ENCODE results near the gene LHX2.

Gene LHX2

DNA sequence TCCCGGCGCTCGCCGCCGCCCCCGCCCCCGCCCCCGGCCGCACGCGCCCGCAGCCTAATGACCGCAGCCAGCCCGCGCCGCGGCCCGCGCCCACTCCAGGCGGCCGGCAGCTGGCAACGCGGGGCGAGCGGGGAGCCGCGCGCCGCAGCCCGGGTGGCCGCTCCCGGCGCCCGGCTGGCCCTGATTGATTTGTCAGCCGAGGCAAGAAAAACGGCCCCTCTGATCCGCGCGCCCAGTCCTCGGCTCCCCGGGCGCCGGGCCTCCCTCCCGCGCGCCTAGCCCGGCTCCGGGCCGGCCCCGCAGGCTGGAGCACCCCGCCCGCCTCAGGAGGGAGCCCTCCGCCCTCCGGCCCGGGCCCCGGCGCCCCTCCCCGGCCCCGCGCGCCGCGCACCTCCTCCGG is 11.9 kb upstream of the LHX2 start:
- DNase-seq (ENCODE audit: low spot score), result peak; percentile 15

DNA sequence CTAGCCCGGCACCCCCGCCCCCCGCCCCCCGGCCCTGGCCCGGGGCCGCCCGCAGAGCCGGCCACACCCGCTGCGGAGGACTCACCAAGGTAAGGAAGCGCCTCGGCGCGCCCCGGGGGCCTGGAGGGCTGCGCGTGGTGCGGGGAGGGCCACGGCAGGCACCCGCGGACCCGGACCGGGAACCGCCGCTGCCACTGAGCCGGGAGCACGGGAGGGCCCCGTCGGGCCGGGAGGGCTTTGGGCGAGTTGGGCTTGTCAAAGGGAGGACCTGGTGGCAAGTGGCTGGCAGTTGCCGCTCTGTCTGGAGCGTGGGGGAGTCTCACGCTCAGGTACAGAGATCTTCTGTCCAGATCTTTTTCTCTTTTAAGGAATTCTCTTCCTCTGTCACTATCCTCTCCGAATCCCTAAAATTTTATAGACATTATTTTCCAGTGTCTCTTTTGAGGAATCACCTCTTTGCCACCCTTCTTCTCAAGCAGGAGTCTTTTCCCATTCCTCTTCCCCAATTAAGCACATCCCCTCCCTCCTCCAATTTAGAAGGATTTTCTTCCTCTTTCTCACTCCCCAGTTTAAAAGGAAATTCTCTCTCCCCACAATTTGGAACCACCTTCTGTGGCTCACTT is 11.3 kb upstream of the LHX2 start:
- DNase-seq (ENCODE audit: low spot score), result no peak

DNA sequence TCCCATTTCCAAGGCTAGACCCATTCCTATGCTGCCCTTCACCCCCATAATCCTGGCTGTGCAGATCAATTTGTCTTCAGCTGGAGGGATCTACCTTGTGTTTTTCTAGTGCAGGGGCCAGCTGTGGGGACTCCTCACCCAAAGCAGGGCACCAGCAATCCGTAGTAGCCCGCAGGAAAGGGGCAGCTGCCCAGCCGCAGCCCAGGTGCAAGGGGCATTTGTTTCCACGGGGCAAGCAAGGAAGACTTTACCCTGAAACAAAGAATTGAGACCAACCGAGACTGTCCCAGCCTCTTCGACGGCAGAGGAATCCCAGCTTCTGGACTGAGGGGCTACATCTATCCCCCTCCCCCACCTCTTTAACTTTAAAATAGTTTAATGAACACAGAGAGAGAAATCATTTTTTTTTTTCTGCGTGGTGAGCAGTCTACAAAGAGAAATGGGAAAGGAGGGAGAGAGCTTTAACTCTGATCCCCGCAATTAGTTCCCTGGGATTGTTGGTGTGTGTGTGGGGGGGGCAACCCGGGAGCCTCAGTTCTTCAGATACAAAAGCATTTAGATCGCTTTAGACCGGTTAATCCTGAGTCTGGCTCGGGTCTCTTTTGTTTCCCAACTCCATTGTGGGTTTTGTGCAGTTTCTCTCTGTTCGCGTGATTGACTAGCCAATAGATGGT is 10.6 kb upstream of the LHX2 start:
- no peak for DNase-seq (ENCODE audit: low spot score)

DNA sequence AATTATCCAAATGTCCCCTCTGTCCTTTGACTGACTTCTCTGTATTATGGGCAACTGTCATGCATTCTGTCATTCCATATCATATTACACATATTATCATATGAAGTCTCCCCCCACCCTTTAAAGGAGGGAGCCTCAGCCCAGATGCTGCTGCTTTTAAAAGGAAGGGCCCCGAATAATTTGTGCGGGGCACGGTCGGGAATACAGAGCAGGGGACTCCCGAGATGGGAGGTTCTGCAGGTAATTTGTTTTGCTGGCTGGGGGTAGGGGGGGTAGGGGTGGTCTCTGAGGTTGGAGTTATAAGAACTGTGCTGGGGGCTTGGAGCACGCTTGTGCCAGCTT is 10.1 kb upstream of the LHX2 start:
- DNase-seq (ENCODE audit: low spot score), result no peak

DNA sequence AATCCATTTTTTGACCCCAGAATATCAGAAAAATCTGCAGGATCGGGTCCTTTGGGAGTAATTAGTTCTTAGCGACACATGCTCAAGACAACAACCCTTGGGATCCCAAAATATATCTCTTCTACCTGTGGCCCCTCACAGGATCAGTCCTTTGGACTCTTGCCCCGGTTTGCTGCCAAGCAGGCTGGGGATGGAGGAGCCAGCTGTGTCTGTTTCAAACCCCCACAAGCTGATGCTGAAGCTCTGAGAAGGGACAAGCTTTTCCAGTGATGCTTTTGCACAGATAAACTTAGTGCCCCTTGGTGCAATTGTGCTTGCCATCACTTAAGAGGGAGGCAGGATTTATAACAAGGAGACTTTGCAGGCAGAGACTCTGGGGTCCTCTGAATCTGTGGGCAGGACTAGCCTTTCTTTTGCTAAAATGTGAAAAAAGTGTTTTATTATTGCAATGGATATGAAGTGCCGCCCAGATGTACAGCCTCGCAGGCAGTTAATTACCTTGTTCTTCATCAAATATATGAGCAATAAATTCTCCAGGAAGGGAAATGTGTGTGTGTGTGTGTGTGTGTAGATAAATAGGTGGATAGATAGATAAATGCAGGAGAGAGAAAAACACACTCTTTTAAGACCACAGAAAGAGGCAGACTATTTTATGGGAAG is 9.6 kb upstream of the LHX2 start:
- no peak for DNase-seq (ENCODE audit: low spot score)

DNA sequence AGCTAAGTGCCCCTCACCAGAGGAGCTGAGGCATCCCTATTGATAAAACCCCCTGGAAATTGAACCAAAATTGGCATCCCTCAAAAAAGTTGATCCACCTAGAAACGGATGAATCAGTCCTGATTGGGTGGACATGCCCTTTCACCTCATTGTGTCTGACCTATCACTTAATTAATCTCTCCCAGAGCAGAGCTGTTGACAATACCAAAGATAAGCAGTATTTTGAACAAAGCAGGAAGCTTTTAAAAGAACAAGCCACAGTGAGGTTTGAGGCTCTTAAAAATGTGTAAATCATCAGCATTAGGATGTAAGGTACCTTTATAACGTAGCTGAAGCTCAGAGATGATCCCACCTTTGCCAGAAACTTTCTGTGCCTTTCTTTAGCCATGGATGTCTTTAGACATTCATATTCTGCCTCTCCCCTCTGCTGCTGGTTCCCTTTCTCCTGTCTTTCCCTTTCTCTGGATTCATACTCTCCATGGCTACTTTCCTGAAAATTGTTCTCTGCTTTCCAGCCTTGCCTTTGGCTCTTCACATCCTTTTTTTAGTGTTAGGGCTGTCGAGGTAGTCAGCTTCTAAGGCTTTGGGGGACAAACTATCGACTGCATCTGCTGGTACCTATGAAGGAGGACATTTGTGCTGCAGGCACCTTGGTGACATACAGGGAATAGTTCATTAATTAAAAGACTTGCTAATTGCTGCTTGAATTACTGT is 7.8 kb upstream of the LHX2 start:
- no peak for DNase-seq (ENCODE audit: low spot score)

DNA sequence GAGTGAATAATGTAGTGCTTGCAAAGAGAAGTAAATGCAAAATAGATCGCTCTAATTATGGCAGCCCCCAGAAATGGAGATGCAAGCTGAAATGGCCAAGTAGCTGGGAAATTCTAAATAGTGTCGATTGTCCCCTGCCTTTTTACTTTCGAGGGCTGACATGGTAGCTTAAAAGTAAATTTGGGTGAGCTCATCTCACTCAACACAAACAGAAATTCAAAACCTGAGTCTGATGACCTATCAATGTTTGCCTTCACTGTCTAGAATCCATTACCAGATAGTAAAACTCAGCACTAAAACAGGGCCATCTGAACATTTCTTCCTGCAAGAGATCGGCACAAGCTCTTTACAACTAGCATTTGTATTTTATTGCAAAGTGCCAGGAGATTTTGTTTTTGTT is 7.0 kb upstream of the LHX2 start:
- no peak for DNase-seq (ENCODE audit: low spot score)

DNA sequence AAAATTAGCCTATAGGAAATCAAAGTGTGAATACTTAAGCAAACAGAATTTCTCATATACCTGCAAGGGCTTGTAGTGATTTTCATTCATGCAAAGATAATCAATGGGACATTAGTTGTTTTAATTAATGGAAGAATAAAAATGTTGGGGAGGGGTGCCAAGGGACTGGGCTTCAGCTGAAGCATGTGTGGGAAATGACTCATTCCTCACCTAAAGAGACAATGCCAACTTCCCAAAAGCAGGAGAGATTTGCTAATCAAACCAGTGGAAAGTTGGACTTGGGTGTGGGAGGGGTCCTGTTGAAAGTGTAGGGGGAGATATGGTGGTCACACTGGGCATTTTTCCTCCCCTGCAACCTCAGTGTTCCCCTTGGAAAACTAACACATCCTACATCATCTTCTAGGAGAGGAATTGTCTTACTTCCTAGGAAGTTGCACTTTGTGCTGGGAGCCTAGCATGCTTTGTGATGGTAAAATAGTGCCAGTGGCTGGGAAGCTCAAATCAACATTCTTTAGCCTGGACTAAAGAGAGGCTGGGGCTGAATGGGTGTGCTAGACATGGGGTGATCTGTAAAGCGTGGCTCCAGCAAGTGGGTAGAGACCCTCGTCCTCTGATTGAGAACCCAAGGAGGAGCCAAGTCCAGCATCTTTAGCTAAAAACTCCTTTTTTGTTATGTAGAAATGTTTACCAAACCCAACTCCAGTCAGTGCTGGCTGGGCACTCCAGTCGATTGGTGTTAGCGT is 6.4 kb upstream of the LHX2 start:
- DNase-seq (ENCODE audit: low spot score), result no peak

DNA sequence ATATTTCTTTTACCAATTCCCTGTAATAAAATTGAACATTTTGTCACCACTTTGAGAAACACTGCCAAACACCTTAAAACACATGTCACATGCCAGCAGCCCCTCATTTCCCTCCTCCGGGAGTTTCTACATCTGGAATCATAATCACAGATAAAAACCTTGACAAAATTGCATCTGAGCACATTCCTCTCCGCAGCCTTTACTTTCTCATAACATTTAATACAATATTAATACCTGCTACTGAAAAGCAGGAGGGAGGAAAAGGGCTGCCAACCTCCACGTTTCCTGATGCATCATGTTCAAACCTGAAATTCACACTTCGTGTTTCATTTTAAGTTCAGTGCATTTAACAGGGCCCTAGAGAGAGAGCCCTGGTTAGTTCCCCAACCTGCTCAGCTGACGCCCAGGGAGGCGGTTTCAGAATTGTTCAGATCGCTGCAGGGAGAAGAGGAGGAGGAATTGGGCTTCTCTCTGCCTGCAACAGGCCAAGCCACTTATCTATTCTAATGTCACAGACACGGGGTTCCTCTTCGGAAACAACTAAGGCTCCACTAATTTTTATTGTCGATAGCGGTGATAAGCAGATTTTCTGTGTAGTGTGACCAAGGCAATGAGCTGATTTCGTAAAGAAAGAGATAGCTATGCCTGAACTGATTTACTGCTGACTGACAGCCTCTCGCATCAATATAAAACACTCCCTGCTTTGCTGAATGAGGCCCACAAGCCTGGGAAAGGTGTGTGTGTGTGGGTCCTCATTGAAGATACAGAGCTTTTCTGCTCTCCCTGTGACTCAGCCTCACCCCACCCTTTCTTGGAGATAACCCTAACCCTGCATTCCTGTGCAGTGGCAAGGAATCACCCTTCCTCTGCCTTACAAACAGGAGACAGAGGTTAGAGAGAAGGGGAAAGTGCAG is 4.9 kb upstream of the LHX2 start:
- peak; percentile 74 for DNase-seq (ENCODE audit: low spot score)

DNA sequence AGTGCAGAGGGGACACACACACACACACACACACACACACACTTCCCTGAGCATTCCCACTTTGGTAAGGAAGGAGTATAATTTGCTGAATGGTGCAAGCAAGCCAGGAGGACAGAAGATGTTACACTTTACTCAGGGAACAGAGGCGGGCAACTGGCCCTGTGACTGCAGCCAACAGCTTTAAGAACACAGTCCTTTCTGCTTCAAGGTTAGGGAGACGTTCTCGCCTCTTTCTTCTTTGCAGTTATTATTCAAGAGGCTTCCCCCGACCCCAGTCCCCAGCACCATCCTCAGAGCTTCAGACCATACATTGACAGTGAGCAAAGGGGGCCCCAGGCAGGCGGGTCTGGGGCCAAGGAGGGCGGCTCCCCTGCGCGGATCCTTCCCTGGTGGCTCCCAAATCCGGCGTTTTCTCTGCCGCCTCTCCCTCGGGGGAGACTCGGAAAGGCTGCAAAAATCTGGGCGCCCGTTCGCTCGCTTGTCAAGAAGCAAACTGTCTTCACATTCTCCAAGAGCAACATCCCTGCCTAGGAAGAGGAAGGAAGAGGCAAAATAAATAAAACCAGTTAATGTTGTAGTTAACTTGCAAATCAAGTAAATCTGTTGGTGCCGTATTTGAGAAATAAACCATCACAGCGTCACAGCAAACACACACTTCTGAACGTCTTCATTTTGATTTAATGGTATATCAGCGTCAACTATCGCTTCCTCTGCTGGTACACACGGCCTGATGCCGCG is 3.8 kb upstream of the LHX2 start:
- no peak for DNase-seq (ENCODE audit: low spot score)

DNA sequence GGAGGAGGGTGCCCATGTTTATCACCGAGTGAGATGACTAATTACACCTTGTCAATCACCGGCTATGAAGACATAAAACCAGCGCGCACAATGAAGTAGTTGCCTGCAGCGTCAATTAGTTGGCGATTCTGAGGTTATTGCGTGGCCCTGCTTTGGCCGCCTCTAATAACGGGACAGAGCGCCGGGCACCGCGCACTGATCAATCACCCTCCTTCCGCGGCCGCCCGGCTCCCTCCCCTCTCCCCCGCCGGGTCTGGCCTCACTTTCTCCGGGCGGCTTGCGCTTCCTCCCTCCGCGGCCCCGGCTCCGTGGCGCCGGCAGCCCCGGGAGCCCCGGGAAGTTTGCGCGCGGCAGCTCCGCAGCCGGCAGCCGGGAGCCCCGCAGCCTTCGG is 3.3 kb upstream of the LHX2 start:
- DNase-seq (ENCODE audit: low spot score), result no peak

DNA sequence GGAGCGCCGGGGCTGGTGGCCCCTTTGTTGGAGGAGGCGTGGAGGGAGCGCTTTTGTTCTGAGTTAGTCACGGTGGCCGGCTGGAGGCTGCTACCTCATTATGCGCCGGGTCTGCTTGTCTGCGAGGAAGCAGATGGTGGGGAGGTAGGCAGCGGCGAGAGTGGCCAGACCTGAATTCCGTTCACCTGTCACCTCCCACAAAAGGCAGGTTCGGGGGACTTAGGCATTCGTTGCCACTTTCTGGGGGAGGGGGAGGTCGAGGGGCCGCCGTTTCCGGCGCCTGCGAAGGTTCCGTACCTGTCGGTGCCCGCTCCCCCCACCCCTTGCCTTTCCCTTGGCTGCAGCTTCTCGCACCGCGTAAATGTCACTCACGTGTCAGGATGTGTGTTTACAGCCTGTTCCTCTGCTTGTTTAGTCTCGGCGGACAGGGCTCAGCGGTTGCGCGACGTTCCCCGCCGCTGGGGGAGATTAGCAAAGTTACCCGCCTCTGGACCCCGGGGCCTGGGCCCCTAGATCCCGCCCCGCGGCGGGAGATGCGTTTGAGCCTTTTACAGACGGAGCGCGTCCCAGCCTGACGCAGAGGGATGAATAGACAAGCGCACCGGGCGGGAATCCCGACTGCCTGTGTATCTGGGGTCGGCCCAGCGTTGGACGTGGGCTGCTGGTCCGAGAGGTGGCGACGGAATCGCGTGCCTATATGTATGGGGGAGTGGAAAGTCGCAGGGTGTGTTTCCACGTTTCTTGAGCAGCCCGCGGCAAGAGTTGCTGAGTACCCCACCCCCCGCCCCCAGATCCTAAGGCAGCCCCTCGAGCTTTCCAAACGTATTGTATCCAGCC is 2.7 kb upstream of the LHX2 start:
- DNase-seq (ENCODE audit: low spot score), result no peak

DNA sequence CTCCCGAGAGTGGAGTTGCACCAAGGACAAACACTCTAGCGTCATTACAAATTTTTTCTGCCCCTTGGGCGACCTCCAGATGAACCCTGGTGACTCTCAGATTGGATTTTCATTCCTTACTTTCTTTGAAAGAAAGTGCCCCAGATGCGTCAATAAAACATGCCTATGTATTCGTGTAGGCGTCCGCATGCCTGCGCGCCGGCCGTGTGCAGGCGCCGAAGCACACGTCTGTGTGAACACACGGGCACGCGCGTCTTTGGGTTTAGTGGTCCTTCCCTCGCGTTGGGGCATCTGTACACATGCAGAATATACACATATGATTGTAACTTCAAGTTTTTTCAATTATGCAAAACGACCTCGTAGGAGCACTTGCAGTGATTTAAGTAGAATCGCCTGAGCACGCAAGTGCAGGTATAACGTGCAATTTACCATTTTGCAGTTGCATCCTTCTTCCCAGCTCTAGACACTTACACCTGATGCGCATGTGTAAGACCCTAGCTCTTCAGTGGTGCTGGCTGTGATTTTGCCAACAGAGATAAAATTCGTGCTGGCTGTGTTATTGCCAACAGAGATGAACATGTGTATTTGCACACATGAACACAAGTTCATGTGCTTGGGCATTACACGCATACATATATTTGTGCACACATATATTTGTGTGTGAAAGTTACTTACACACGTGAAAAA is 1.9 kb upstream of the LHX2 start:
- no peak for DNase-seq (ENCODE audit: low spot score)

DNA sequence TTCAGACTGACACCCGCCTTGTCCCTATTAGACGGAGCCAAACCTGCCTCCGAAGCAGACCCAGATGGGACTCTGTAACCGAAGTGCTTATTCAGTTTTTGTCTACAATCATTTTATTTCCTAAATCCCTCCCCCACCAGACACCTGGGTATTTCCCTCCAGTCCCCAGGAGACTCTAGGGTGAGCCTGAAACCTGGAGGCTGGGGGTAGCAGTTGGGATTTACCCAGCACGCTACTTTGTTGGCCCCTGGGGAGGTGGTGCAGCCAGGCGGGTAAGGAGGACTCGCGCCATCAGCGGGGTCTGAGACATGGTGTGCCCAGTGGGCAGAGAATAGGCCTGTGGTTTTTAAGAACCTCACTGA is 1.3 kb upstream of the LHX2 start:
- no peak for DNase-seq (ENCODE audit: low spot score)

DNA sequence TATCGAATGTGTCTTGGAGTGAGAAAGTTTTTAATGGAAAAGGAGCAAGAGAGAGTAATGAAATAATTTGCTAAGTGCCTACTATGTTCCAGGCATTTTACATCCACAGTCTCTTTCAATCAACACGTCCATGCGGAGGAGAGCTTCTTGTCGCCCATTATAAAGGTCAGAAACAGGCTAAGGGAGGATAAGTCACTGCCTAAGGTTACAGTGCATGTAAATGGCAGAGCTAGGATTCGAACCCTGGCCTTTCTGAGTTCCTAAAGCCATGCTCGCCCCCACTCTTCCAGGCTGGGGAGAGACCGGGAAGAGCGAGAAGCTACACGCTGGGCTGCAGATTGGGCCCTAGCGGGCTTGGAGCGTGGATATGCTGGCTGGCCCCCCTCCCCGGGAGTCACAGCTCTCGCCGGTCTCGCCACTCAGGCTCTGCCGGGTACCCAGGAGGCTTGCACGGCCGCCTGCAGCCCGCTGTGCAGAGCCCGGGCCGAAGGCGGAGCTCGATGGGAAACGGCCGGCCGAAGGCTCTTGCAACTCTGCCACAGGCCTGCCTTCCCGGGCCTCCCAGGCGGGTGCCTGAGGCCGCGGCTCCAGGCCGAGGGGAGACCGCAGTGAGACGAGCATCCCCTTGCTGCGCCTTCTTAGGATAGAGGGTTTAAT is 775 bp upstream of the LHX2 start:
- DNase-seq (ENCODE audit: low spot score), result no peak

DNA sequence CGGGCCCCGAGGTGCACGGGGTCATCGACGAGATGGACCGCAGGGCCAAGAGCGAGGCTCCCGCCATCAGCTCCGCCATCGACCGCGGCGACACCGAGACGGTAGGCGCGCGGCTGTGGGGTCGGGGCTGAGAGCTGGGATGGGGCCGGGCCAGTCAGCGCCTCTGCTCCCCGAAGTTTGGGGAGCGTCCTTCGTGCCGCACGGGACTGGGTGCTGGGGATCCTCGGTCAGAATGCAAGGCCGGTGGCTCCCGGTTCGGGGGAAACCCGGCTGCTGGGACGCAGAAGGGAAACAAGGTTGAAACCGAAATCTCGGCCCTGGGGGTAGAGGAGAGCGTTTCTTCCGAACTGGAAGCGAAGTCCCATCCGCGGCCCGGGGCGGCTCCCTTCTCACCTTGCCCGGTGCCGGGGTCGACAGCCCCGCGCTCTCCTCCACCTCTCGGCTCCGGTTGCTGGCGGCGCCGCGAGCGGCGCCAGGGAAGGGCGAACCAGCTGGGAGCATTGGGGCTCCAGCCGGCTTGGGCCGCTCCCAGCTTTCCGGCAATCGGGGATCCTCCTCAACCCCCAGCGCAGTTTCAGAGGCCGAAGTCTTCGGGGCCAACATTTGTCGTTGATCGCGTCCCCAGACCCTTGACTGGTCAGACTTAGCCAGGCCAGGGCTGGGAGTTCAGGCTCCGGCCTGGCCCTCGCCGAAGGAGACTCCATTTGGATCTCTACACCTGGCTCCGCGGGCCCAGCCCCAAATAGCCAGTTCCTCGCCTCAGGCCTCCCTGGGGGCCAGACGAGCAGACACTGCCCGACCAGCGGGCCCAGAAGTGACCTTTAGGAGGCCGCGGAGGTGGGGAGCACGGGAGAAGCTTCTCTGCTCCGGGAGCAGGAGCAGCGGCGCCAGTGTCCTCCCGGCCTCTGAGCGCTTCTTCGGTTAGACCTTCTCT is 1.1 kb downstream of the LHX2 start:
- DNase-seq (ENCODE audit: low spot score), result no peak
